ENCODE data around the gene RAET1L. TPM values are rescaled to one million over a fixed set of nuclear protein-coding genes. Genes with fewer than 3 reads are reported as not detected.

The RAET1L gene
- polyA plus RNA-seq, 4 donors = not detected

DNA sequence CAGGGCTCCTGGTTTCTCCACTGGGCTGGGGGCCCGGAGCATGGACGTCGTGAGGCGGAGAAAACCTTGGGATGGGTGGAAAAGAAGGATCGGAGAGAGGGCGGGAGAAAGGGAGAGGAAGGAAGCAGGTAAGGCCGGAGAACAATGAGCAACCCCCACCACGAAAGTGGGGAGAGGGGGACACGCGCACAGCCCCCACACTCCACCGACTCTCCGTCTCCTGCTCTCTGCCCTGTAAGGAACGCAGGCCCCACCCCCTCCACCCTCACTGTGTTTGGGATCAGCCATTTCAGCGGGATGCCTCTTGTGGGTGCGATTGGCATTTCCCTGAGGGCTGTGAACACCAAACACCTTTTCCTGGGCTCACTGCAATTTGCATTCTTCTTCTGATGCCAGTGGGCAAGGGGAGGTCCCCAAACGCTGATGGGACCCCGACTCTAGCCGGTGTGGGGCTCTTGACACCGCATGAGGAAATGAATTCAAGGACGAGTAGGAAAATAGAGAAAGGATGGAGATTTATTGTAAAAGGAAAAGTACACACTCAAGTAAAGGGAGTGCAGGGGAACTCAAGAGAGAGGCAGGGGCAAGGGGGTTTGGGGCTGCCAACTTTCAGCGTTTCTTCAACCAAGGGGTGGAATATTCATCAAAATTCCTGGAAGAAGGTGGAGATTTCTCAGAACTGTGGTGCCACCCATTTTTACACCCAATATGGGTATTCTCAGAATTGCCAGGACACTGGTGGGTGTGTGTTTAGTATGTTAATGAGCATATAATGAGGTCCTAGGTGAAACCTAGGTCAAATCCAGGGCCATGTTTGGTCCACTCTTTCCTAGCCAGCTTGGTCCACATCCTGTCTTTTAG is 13.1 kb upstream of the RAET1L start:
- no peak for FAIRE-seq
- Histone ChIP-seq H3K4me1 (ENCODE audit: control insufficient read depth in 3 of 3, insufficient read depth in 2 of 3, low read depth in 1 of 3, low read length in 2 of 3) (peaks cover 0 to 4% (median 0%) of the 10 kb centered on the region in 3 donors), H3K36me3 (ENCODE audit: control insufficient read depth in 3 of 3, insufficient read depth in 2 of 3, low read depth in 1 of 3, low read length in 3 of 3) (no peaks in the 10 kb centered on the region), H3K4me3 (ENCODE audit: low read depth in 1 of 3, low read length in 3 of 3) (no peak overlapping the region), H3K27ac (ENCODE audit: low read depth in 1 of 3, low read length in 2 of 3) (no peak overlapping the region), H3K27me3 (ENCODE audit: control insufficient read depth in 3 of 3, insufficient read depth in 3 of 3, low read length in 3 of 3) (peaks cover 5 to 80% (median 34%) of the 10 kb centered on the region in 3 donors), H3K9me3 (ENCODE audit: control insufficient read depth in 2 of 2, insufficient read depth in 1 of 2, low read depth in 1 of 2, low read length in 1 of 2) (no peaks in the 10 kb centered on the region)
- WGBS, 3 donors = 5 to 13% (median 6%) methylated on average over 19 to 21 of the region's 21 CpGs
- no peak for DNase-seq

DNA sequence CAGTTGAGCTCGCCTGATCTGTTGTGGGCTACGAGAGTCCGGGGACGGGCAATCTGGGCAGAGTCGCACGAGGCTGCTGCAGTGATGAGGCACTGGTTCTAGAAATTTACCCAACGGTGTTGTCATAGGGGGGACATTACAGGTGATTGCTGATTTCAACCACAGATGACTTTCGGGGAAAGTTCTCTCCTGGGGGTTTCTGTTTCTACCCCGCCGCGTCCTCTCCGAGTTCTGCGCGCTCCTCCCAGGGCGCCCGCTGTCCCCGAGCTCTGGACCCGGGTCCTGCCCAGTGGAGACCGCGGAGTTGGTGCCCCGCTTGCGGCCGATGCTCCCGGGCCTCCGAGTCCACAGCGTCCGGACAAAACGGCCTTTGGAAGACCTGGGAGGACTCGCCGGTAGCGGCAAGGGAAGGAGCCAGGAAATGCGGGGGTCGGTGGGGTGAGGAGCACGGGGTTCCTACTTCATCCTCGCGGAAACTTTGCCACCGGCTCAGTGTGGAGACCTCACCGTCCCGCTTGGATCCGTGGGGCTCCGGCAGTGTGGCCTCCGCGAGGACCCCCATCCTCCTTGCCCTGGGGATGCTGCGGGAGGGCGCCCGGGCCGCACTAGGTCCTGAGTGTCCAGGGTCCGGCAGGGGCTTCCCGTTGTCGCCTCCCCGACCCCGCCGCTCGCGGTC is 12.3 kb upstream of the RAET1L start:
- WGBS, 3 donors = 3 to 6% (median 4%) methylated on average over 54 to 55 of the region's 55 CpGs
- no peak for DNase-seq
- H3K4me1 ChIP-seq (ENCODE audit: control insufficient read depth in 3 of 3, insufficient read depth in 2 of 3, low read depth in 1 of 3, low read length in 2 of 3) = peaks cover 0 to 4% (median 0%) of the 10 kb centered on the region in 3 donors
- no peak for FAIRE-seq
- H3K4me3 ChIP-seq (ENCODE audit: low read depth in 1 of 3, low read length in 3 of 3) = no peak overlapping the region
- no peak overlapping the region for H3K27ac ChIP-seq (ENCODE audit: low read depth in 1 of 3, low read length in 2 of 3)
- no peaks in the 10 kb centered on the region for H3K36me3 ChIP-seq (ENCODE audit: control insufficient read depth in 3 of 3, insufficient read depth in 2 of 3, low read depth in 1 of 3, low read length in 3 of 3)
- no peaks in the 10 kb centered on the region for H3K9me3 ChIP-seq (ENCODE audit: control insufficient read depth in 2 of 2, insufficient read depth in 1 of 2, low read depth in 1 of 2, low read length in 1 of 2)
- peaks cover 5 to 82% (median 36%) of the 10 kb centered on the region in 3 donors for H3K27me3 ChIP-seq (ENCODE audit: control insufficient read depth in 3 of 3, insufficient read depth in 3 of 3, low read length in 3 of 3)

- H3K4me3 ChIP-seq (ENCODE audit: low read depth in 1 of 3, low read length in 3 of 3) = no peak overlapping the region
- H3K27ac ChIP-seq (ENCODE audit: low read depth in 1 of 3, low read length in 2 of 3) = no peak overlapping the region
- no peaks in the 10 kb centered on the region for H3K9me3 ChIP-seq (ENCODE audit: control insufficient read depth in 2 of 2, insufficient read depth in 1 of 2, low read depth in 1 of 2, low read length in 1 of 2)
- DNase-seq = no peak
- WGBS, 3 donors = 64 to 80% (median 67%) methylated on average over 5 of the region's 5 CpGs
- H3K27me3 ChIP-seq (ENCODE audit: control insufficient read depth in 3 of 3, insufficient read depth in 3 of 3, low read length in 3 of 3) = peaks cover 5 to 83% (median 32%) of the 10 kb centered on the region in 3 donors
- peaks cover 0 to 4% (median 0%) of the 10 kb centered on the region in 3 donors for H3K4me1 ChIP-seq (ENCODE audit: control insufficient read depth in 3 of 3, insufficient read depth in 2 of 3, low read depth in 1 of 3, low read length in 2 of 3)
- H3K36me3 ChIP-seq (ENCODE audit: control insufficient read depth in 3 of 3, insufficient read depth in 2 of 3, low read depth in 1 of 3, low read length in 3 of 3) = no peaks in the 10 kb centered on the region
- no peak for FAIRE-seq
Observed at GRCh38 chr6:150036081-150036480, 10.7 kb upstream of the RAET1L start.

DNA sequence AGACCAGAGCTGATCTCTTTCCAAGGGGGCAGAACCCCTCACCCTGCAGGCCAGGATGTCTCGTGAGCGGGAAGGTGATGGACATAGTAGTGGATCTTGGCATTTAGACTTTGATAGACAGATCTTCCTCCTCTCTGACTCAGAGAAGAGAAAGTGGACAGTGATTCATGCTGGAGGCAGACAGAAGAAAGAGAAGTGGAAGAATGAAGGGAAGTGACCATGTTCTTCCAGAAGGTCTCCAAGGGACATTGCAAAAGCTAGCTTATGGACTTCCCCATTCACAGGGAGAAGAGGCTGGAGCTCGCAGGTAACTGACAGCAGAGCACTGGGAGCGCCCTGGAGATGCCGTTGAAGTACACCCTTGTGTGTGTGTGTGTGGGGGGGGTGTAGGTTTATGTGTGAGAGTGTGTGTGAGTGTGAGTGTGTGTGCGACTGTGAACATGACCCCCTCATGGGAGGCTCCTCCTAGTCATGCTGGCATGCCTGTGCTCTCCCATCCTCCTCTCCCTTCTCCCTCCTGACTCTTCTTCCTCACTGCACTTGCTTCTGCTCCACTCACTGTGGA is 8.0 kb upstream of the RAET1L start:
- DNase-seq (no peak), FAIRE-seq (no peak)
- no peak overlapping the region for H3K27ac ChIP-seq (ENCODE audit: low read depth in 1 of 3, low read length in 2 of 3)
- no peaks in the 10 kb centered on the region for H3K9me3 ChIP-seq (ENCODE audit: control insufficient read depth in 2 of 2, insufficient read depth in 1 of 2, low read depth in 1 of 2, low read length in 1 of 2)
- H3K27me3 ChIP-seq (ENCODE audit: control insufficient read depth in 3 of 3, insufficient read depth in 3 of 3, low read length in 3 of 3) = peaks cover 5 to 86% (median 18%) of the 10 kb centered on the region in 3 donors
- no peaks in the 10 kb centered on the region for H3K36me3 ChIP-seq (ENCODE audit: control insufficient read depth in 3 of 3, insufficient read depth in 2 of 3, low read depth in 1 of 3, low read length in 3 of 3)
- peaks cover 0 to 4% (median 0%) of the 10 kb centered on the region in 3 donors for H3K4me1 ChIP-seq (ENCODE audit: control insufficient read depth in 3 of 3, insufficient read depth in 2 of 3, low read depth in 1 of 3, low read length in 2 of 3)
- WGBS, 3 donors = 85 to 90% (median 86%) methylated on average over 6 of the region's 6 CpGs
- H3K4me3 ChIP-seq (ENCODE audit: low read depth in 1 of 3, low read length in 3 of 3) = no peak overlapping the region

GRCh38 chr6:150032598-150032997 is 7.3 kb upstream of the RAET1L start:
- 71 to 85% (median 76%) methylated on average over 8 of the region's 8 CpGs for WGBS, 3 donors
- Histone ChIP-seq H3K36me3 (ENCODE audit: control insufficient read depth in 3 of 3, insufficient read depth in 2 of 3, low read depth in 1 of 3, low read length in 3 of 3) (no peaks in the 10 kb centered on the region), H3K4me3 (ENCODE audit: low read depth in 1 of 3, low read length in 3 of 3) (no peak overlapping the region), H3K27ac (ENCODE audit: low read depth in 1 of 3, low read length in 2 of 3) (no peak overlapping the region), H3K4me1 (ENCODE audit: control insufficient read depth in 3 of 3, insufficient read depth in 2 of 3, low read depth in 1 of 3, low read length in 2 of 3) (no peaks in the 10 kb centered on the region), H3K27me3 (ENCODE audit: control insufficient read depth in 3 of 3, insufficient read depth in 3 of 3, low read length in 3 of 3) (peaks cover 5 to 86% (median 13%) of the 10 kb centered on the region in 3 donors), H3K9me3 (ENCODE audit: control insufficient read depth in 2 of 2, insufficient read depth in 1 of 2, low read depth in 1 of 2, low read length in 1 of 2) (no peaks in the 10 kb centered on the region)
- no peak for FAIRE-seq
- DNase-seq = no peak

- DNase-seq (no peak), FAIRE-seq (no peak)
- 77 to 85% (median 84%) methylated on average over 3 of the region's 3 CpGs for WGBS, 3 donors
- no peak overlapping the region for H3K27ac ChIP-seq (ENCODE audit: low read depth in 1 of 3, low read length in 2 of 3)
- peaks cover 0 to 87% (median 17%) of the 10 kb centered on the region in 3 donors for H3K27me3 ChIP-seq (ENCODE audit: control insufficient read depth in 3 of 3, insufficient read depth in 3 of 3, low read length in 3 of 3)
- no peaks in the 10 kb centered on the region for H3K9me3 ChIP-seq (ENCODE audit: control insufficient read depth in 2 of 2, insufficient read depth in 1 of 2, low read depth in 1 of 2, low read length in 1 of 2)
- H3K36me3 ChIP-seq (ENCODE audit: control insufficient read depth in 3 of 3, insufficient read depth in 2 of 3, low read depth in 1 of 3, low read length in 3 of 3) = no peaks in the 10 kb centered on the region
- H3K4me3 ChIP-seq (ENCODE audit: low read depth in 1 of 3, low read length in 3 of 3) = no peak overlapping the region
- peaks cover 0 to 6% (median 2%) of the 10 kb centered on the region in 3 donors for H3K4me1 ChIP-seq (ENCODE audit: control insufficient read depth in 3 of 3, insufficient read depth in 2 of 3, low read depth in 1 of 3, low read length in 2 of 3)
Observed at GRCh38 chr6:150030611-150031010, 5.3 kb upstream of the RAET1L start.

GRCh38 chr6:150029749-150030148 is 4.4 kb upstream of the RAET1L start:
- Histone ChIP-seq H3K36me3 (ENCODE audit: control insufficient read depth in 3 of 3, insufficient read depth in 2 of 3, low read depth in 1 of 3, low read length in 3 of 3) (no peaks in the 10 kb centered on the region), H3K9me3 (ENCODE audit: control insufficient read depth in 2 of 2, insufficient read depth in 1 of 2, low read depth in 1 of 2, low read length in 1 of 2) (no peaks in the 10 kb centered on the region), H3K4me3 (ENCODE audit: low read depth in 1 of 3, low read length in 3 of 3) (no peak overlapping the region), H3K27ac (ENCODE audit: low read depth in 1 of 3, low read length in 2 of 3) (no peak overlapping the region), H3K27me3 (ENCODE audit: control insufficient read depth in 3 of 3, insufficient read depth in 3 of 3, low read length in 3 of 3) (peaks cover 0 to 87% (median 22%) of the 10 kb centered on the region in 3 donors), H3K4me1 (ENCODE audit: control insufficient read depth in 3 of 3, insufficient read depth in 2 of 3, low read depth in 1 of 3, low read length in 2 of 3) (peaks cover 2 to 10% (median 4%) of the 10 kb centered on the region in 3 donors)
- DNase-seq (no peak), FAIRE-seq (no peak)
- WGBS, 3 donors = 68 to 74% (median 72%) methylated on average over 4 of the region's 4 CpGs

GRCh38 chr6:150029276-150029675 is 3.9 kb upstream of the RAET1L start:
- H3K4me1 ChIP-seq (ENCODE audit: control insufficient read depth in 3 of 3, insufficient read depth in 2 of 3, low read depth in 1 of 3, low read length in 2 of 3) = peaks cover 2 to 10% (median 4%) of the 10 kb centered on the region in 3 donors
- no peak for DNase-seq
- peaks cover 0 to 92% (median 25%) of the 10 kb centered on the region in 3 donors for H3K27me3 ChIP-seq (ENCODE audit: control insufficient read depth in 3 of 3, insufficient read depth in 3 of 3, low read length in 3 of 3)
- H3K4me3 ChIP-seq (ENCODE audit: low read depth in 1 of 3, low read length in 3 of 3) = no peak overlapping the region
- no peak for FAIRE-seq
- 81 to 84% (median 82%) methylated on average over 7 of the region's 7 CpGs for WGBS, 3 donors
- no peaks in the 10 kb centered on the region for H3K9me3 ChIP-seq (ENCODE audit: control insufficient read depth in 2 of 2, insufficient read depth in 1 of 2, low read depth in 1 of 2, low read length in 1 of 2)
- H3K27ac ChIP-seq (ENCODE audit: low read depth in 1 of 3, low read length in 2 of 3) = no peak overlapping the region
- H3K36me3 ChIP-seq (ENCODE audit: control insufficient read depth in 3 of 3, insufficient read depth in 2 of 3, low read depth in 1 of 3, low read length in 3 of 3) = no peaks in the 10 kb centered on the region

Data from small intestine (tissue), 7 donors.